Measurements from ENCODE around the gene ILRUN. TPM values are rescaled to one million over a fixed set of nuclear protein-coding genes. Genes with fewer than 3 reads are reported as not detected.
"Not testable (repeated sequence)": the region's sequence is repeated elsewhere in the genome, so short reads cannot be mapped to it uniquely, and the experiment has no call there.

The ILRUN gene
- total and polyA plus RNA-seq, 2 of the 8 experiments (the other 6 are each of a cell fraction or from before 2014, with no cell fraction given), result 39.2 to 81.2 TPM

- H4K91ac ChIP-seq (replicated peaks; ENCODE audit: insufficient read length, low read length), result not testable (repeated sequence)
Observed at GRCh38 chr6:34668799-34669198, 27.8 kb downstream of the ILRUN start.

More at GRCh38 chr6:34668799-34669198, 27.8 kb downstream of the ILRUN start:
- H3K4me1 ChIP-seq (replicated peaks in 1 of 4; ENCODE audit: control insufficient read depth in 3 of 4, insufficient read depth in 4 of 4, low read length in 3 of 4); H3K56ac ChIP-seq (replicated peaks; ENCODE audit: insufficient read length, low read depth, low read length); FAIRE-seq; DNase-seq (ENCODE audit: low read depth in 1 of 2, low spot score in 2 of 2); H4K8ac ChIP-seq (ENCODE audit: extremely low read depth, insufficient read depth, low read length); H4K20me1 ChIP-seq (replicated peaks in 1 of 2; ENCODE audit: control insufficient read depth in 1 of 2, insufficient read depth in 2 of 2, low read length in 2 of 2); H2BK5ac ChIP-seq (ENCODE audit: low read depth, low read length); H2AK5ac ChIP-seq (ENCODE audit: low read depth, low read length); H2BK20ac ChIP-seq (ENCODE audit: low read length); H3K36me3 ChIP-seq (ENCODE audit: control insufficient read depth in 2 of 4, insufficient read depth in 4 of 4, low read length in 3 of 4); H3K27me3 ChIP-seq (replicated peaks in 1 of 4; ENCODE audit: control insufficient read depth in 3 of 4, extremely low read depth in 1 of 4, insufficient read depth in 3 of 4, low read length in 3 of 4); H3K23ac ChIP-seq (ENCODE audit: insufficient read length); H3K9me3 ChIP-seq (ENCODE audit: insufficient read depth in 2 of 2, low read depth in 1 of 2, low read length in 1 of 2); H3K14ac ChIP-seq (ENCODE audit: insufficient read length); H2BK120ac ChIP-seq (replicated peaks; ENCODE audit: low read depth, low read length); CTCF ChIA-PET (ENCODE audit: partially characterized antibody); H2BK12ac ChIP-seq (ENCODE audit: low read depth, low read length); H3K4me3 ChIP-seq (ENCODE audit: extremely low read depth in 1 of 4, insufficient read depth in 2 of 4, low read depth in 3 of 4, low read length in 4 of 4); H3K4ac ChIP-seq (replicated peaks; ENCODE audit: insufficient read length, low read depth, low read length); H3K18ac ChIP-seq (ENCODE audit: extremely low read depth, low read length); H2BK15ac ChIP-seq (ENCODE audit: low read length); H2AFZ ChIP-seq (ENCODE audit: low read length); H3K27ac ChIP-seq (ENCODE audit: low read depth, low read length); H3K4me2 ChIP-seq (ENCODE audit: insufficient read depth in 1 of 2, low read depth in 2 of 2, low read length in 2 of 2); H3K9ac ChIP-seq (replicated peaks in 1 of 4; ENCODE audit: extremely low read depth in 1 of 4, low read depth in 3 of 4, low read length in 3 of 4); H3K23me2 ChIP-seq (ENCODE audit: low read depth, low read length); H3K79me1 ChIP-seq (ENCODE audit: low read depth, low read length); H4K5ac ChIP-seq (ENCODE audit: insufficient read length, low read depth, low read length): not testable (repeated sequence)
- POLR2A ChIA-PET (ENCODE audit: partially characterized antibody), result interaction anchor here (0.6 kb wide), 1 partner anchor 431 kb away, joined by 3 read pairs; no protein-coding TSS in a partner anchor
- WGBS, 2 experiments (ENCODE audit: extremely low coverage in 1 of 2, insufficient coverage in 1 of 2, insufficient read length in 1 of 2, insufficient replicate concordance in 2 of 2, low coverage in 1 of 2, low lambda C conversion rate in 2 of 2, missing lambda C conversion rate in 1 of 2), result 85% methylated on average over 5 of the region's 5 CpGs; no CpG with 5 or more reads in 1 of the 2 experiments
- peaks cover 0 to 91% of the 10 kb centered on the region in 2 experiments; a peak in 2 of 4 replicates for H3K79me2 ChIP-seq (ENCODE audit: control insufficient read depth in 1 of 2, insufficient read depth in 2 of 2, low read length in 2 of 2)
